Panc1 (cell line): ENCODE results near the gene ZDHHC8. TPM values are rescaled to one million over a fixed set of nuclear protein-coding genes. Genes with fewer than 3 reads are reported as not detected.

Experiments used
- ATAC-seq: fragments of 200-7000 bp; cut with Tn5 transposase; 2 replicates; pipeline ENCODE4 v1.9.1; 2020; ENCODE audit warnings: mild to moderate bottlenecking, moderate library complexity
- BruUV-seq: library from RNA; stranded (reverse); fragments of 400-500 nt; replicated peaks from 2 replicates; lab custom pipeline; 2021; lab: Mats Ljungman, UMichigan
- CTCF ChIA-PET: fragments of 300-600 bp; sonication (Branson Sonifier 250); formaldehyde crosslinking; loops from one replicate; lab custom pipeline; 2022; ENCODE audit warnings: antibody characterized with exemption; lab: Charles Lee
- POLR2A ChIA-PET: fragments of 300-600 bp; sonication (Branson Sonifier 250); formaldehyde crosslinking; loops from one replicate; lab custom pipeline; 2022; ENCODE audit warnings: antibody characterized with exemption; lab: Charles Lee
- DNase-seq: peaks from one replicate; pipeline ENCODE4 v3.0.0-alpha.2; 2010; ENCODE audit warnings: low read depth, low spot score
- H3K27ac ChIP-seq: 2 replicates; pipeline ENCODE4 v1.5.1; 2011; ENCODE audit warnings: mild to moderate bottlenecking, low read length, inconsistent platforms
- H3K27me3 ChIP-seq: fragments of 200-500 bp; sonication (Bioruptor generic); 2 replicates; pipeline ENCODE4 v1.6.0; 2014; ENCODE audit warnings: low read length, inconsistent platforms; ENCODE audit not compliant: control insufficient read depth, insufficient read depth
- H3K36me3 ChIP-seq: fragments of 200-500 bp; sonication (Bioruptor generic); 2 replicates; pipeline ENCODE4 v1.5.1; 2014; ENCODE audit warnings: inconsistent platforms, mild to moderate bottlenecking, low read length, moderate library complexity; ENCODE audit not compliant: control insufficient read depth, insufficient read depth
- H3K4me1 ChIP-seq: 2 replicates; pipeline ENCODE4 v1.5.1; 2011; ENCODE audit warnings: inconsistent platforms, mild to moderate bottlenecking, low read length, moderate library complexity; ENCODE audit not compliant: control insufficient read depth, insufficient read depth
- H3K4me3 ChIP-seq, 2 experiments: 2 replicates each; pipeline ENCODE4 v1.5.1; 2011 to 2012; ENCODE audit warnings: low read depth in 2 of 2, low read length in 2 of 2, mild to moderate bottlenecking in 2 of 2, inconsistent platforms in 1 of 2, moderate library complexity in 1 of 2
- H3K9me3 ChIP-seq: fragments of 200-500 bp; sonication (Bioruptor generic); 2 replicates; pipeline ENCODE4 v1.5.1; 2014; ENCODE audit warnings: low read depth, mild to moderate bottlenecking, inconsistent platforms, low read length, moderate library complexity; ENCODE audit not compliant: control insufficient read depth, insufficient read depth
- POLR2AphosphoS5 ChIP-seq: IDR thresholded peaks from 2 replicates; pipeline ENCODE4 v1.6.1; 2012; ENCODE audit warnings: mild to moderate bottlenecking, low read depth, low read length, moderate library complexity
- SIN3A ChIP-seq: IDR thresholded peaks from 2 replicates; pipeline ENCODE4 v1.6.1; 2012; ENCODE audit warnings: low read depth, mild to moderate bottlenecking, low read length, moderate library complexity, borderline replicate concordance; ENCODE audit not compliant: insufficient read depth
- TCF7L2 ChIP-seq: IDR thresholded peaks from 2 replicates; pipeline ENCODE4 v1.6.1; 2011; ENCODE audit warnings: mild to moderate bottlenecking, low read depth, low read length, inconsistent platforms
- in situ Hi-C: cut with HindIII; loops from 2 replicates; pipeline ENCODE4 v1.10.0; 2016; ENCODE audit warnings: low sequenced_read_pairs, low pct_unique_long_range_greater_than_20kb
- intact Hi-C: fragments of 100-400 bp; cut with micrococcal nuclease; formaldehyde crosslinking; loops from one replicate; pipeline ENCODE4 v1.10.0; 2022; ENCODE audit not compliant: unreplicated experiment
- total RNA-seq: library from RNA; stranded (reverse); gene quantifications from one replicate; pipeline ENCODE4 v1.2.1, GENCODE V29; 2021; ENCODE audit not compliant: unreplicated experiment
- TF ChIP-seq, protein P1 (sequence below): fragments of 450-650 bp; IDR thresholded peaks from 2 replicates; pipeline ENCODE4 v1.5.1; 2017; ENCODE audit warnings: mild to moderate bottlenecking
- TF ChIP-seq, protein P2 (sequence below), 2 experiments: IDR thresholded peaks; 2 replicates each; pipeline ENCODE4 v1.6.1; 2011 to 2012; ENCODE audit warnings: low read depth in 2 of 2, control low read depth in 1 of 2, low read length in 1 of 2, mild to moderate bottlenecking in 1 of 2, moderate library complexity in 1 of 2; ENCODE audit not compliant: insufficient read depth in 1 of 2

Gene ZDHHC8
- total RNA-seq, 1 experiment from 2014 or later, result 79.0 TPM

DNA sequence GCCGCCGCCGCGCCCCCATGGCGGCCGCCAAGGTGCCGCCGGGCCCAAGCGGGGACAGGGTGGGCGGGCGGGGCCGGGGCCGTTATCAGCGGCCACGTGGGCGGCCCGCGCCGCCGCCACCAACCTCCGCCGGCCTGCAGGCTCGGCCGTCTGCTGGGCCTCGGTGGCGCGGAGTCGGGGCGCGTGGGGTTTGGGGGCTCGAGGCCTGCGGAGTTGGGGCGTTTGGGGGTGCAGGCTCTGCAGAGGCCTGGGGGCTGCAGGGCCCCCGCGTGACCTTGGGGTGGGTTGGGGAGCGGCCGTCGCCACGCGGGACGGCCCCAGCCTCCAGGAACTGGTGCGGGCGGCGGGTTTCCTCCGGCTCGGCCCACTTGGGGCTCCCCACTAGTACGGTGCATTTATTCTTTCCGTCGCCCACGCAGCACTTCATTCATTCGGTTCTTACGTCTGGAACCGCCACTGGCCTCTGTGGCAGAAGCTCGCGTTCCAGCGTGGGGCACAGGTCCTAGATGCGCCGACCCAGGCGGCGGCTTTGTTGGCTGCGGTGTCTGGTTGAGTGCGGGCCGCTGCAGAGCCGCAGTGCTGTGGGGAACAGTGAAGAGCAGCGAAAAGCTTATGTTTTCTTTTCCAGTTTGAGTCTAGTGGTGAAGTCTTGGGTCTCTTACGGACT lies 13.8 kb upstream of the ZDHHC8 start:
- intact Hi-C loops (no loop called here), in situ Hi-C loops (no loop called here)
- Histone ChIP-seq H3K4me1 (peaks cover 14% of the 10 kb centered on the region), H3K36me3 (peaks cover 22% of the 10 kb centered on the region), H3K9me3 (no peaks in the 10 kb centered on the region), H3K4me3 (peak overlapping the region; percentile 82 to 86), H3K27me3 (no peaks in the 10 kb centered on the region), H3K27ac (peak overlapping the region; percentile 94)
- TF ChIP-seq, protein P1, sequence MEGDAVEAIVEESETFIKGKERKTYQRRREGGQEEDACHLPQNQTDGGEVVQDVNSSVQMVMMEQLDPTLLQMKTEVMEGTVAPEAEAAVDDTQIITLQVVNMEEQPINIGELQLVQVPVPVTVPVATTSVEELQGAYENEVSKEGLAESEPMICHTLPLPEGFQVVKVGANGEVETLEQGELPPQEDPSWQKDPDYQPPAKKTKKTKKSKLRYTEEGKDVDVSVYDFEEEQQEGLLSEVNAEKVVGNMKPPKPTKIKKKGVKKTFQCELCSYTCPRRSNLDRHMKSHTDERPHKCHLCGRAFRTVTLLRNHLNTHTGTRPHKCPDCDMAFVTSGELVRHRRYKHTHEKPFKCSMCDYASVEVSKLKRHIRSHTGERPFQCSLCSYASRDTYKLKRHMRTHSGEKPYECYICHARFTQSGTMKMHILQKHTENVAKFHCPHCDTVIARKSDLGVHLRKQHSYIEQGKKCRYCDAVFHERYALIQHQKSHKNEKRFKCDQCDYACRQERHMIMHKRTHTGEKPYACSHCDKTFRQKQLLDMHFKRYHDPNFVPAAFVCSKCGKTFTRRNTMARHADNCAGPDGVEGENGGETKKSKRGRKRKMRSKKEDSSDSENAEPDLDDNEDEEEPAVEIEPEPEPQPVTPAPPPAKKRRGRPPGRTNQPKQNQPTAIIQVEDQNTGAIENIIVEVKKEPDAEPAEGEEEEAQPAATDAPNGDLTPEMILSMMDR, result no peak
- no peak; the same call in 1 of the 2 replicates for TF ChIP-seq SIN3A
- TF ChIP-seq, protein P2, sequence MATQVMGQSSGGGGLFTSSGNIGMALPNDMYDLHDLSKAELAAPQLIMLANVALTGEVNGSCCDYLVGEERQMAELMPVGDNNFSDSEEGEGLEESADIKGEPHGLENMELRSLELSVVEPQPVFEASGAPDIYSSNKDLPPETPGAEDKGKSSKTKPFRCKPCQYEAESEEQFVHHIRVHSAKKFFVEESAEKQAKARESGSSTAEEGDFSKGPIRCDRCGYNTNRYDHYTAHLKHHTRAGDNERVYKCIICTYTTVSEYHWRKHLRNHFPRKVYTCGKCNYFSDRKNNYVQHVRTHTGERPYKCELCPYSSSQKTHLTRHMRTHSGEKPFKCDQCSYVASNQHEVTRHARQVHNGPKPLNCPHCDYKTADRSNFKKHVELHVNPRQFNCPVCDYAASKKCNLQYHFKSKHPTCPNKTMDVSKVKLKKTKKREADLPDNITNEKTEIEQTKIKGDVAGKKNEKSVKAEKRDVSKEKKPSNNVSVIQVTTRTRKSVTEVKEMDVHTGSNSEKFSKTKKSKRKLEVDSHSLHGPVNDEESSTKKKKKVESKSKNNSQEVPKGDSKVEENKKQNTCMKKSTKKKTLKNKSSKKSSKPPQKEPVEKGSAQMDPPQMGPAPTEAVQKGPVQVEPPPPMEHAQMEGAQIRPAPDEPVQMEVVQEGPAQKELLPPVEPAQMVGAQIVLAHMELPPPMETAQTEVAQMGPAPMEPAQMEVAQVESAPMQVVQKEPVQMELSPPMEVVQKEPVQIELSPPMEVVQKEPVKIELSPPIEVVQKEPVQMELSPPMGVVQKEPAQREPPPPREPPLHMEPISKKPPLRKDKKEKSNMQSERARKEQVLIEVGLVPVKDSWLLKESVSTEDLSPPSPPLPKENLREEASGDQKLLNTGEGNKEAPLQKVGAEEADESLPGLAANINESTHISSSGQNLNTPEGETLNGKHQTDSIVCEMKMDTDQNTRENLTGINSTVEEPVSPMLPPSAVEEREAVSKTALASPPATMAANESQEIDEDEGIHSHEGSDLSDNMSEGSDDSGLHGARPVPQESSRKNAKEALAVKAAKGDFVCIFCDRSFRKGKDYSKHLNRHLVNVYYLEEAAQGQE (IDR thresholded peaks at IDR 0.05; ENCODE audit: insufficient read depth in 1 of 2, low read depth in 2 of 2, low read length in 1 of 2), result no peak
- no peak for TF ChIP-seq TCF7L2
- no peak for TF ChIP-seq POLR2AphosphoS5
- no peak for DNase-seq
- ATAC-seq, result peak; percentile 49
- no TSS peak for BruUV-seq
- CTCF ChIA-PET, result no interaction called here
- POLR2A ChIA-PET, result interaction anchor here (0.6 to 0.7 kb wide), 2 partner anchors 104 to 383 kb away, joined by 3 to 6 read pairs; no protein-coding TSS in a partner anchor

DNA sequence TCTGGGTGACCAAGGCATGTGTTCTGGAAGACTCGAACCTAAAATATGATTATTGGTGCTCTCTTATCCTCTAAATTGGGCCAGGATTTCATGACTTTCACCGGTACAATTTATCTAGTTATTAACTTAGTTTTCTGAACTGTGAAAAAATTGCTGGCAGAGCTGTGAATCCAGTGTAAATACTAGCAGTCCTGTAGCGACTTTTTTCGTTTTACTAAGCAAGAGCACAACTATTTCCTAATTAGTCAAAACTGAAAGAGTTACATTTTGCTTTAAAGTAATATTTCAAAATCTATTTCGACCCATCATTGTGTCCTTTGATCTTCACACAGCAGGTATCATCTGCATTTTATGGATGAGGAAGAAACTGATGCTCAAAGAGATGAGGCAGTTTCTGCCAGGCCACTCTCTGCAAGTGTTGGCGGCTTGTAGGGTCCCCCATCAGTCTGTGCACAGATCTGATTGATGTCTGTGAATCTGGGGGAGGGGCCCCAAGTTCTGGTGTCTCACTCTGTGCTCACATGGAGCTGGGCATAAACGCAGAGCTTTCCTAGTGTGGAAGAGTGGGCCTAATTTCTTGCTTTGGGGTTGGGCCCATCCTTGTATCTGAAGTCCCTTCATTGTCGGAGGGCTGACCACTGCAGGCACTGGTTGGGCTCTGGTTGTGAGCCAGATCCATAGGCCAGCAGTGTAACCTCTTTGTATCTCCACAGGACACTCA lies 13.1 kb upstream of the ZDHHC8 start:
- CTCF ChIA-PET, result no interaction called here
- H3K4me1 ChIP-seq, result peaks cover 14% of the 10 kb centered on the region
- ATAC-seq, result no peak
- DNase-seq, result no peak
- H3K27me3 ChIP-seq, result no peaks in the 10 kb centered on the region
- in situ Hi-C loops, result no loop called here
- POLR2A ChIA-PET, result interaction anchor here (0.6 kb wide), 1 partner anchor 382 kb away, joined by 3 read pairs; no protein-coding TSS in a partner anchor
- no peaks in the 10 kb centered on the region for H3K9me3 ChIP-seq
- TSS peak; percentile 91 for BruUV-seq
- no peak for TF ChIP-seq SIN3A
- no peak for TF ChIP-seq POLR2AphosphoS5
- TF ChIP-seq TCF7L2, result no peak
- TF ChIP-seq, protein P1, result no peak
- TF ChIP-seq, protein P2 (IDR thresholded peaks at IDR 0.05; ENCODE audit: insufficient read depth in 1 of 2, low read depth in 2 of 2, low read length in 1 of 2), result no peak
- H3K4me3 ChIP-seq, result peak overlapping the region; percentile 82 to 86
- H3K27ac ChIP-seq, result peak overlapping the region; percentile 94
- peaks cover 22% of the 10 kb centered on the region for H3K36me3 ChIP-seq
- intact Hi-C loops, result no loop called here
